ENCODE data around the gene CACNA1I. TPM values are rescaled to one million over a fixed set of nuclear protein-coding genes. Genes with fewer than 3 reads are reported as not detected.

The CACNA1I gene
- polyA plus RNA-seq, 1 donor: 0.04 TPM

- Histone ChIP-seq H3K4me1 (ENCODE audit: control insufficient read depth, insufficient read depth, low read length) (no peaks in the 10 kb centered on the region), H3K4me3 (ENCODE audit: low read length) (no peak overlapping the region), H3K36me3 (ENCODE audit: control insufficient read depth, insufficient read depth, low read length) (no peaks in the 10 kb centered on the region), H3K27ac (ENCODE audit: low read length) (no peak overlapping the region), H3K27me3 (ENCODE audit: control insufficient read depth, insufficient read depth, low read length) (no peaks in the 10 kb centered on the region), H3K9me3 (ENCODE audit: control insufficient read depth, low read depth, low read length) (peaks cover 5% of the 10 kb centered on the region)
- no peak for DNase-seq
- no CpG with 5 or more reads among the region's 19 CpGs for WGBS (ENCODE audit: insufficient coverage, low lambda C conversion rate)
These were observed 2.1 kb upstream of the CACNA1I start for GRCh38 chr22:39568278-39568981.

- Histone ChIP-seq H3K27ac (ENCODE audit: low read length) (no peak overlapping the region), H3K9me3 (ENCODE audit: control insufficient read depth, low read depth, low read length) (peaks cover 5% of the 10 kb centered on the region), H3K4me3 (ENCODE audit: low read length) (no peak overlapping the region), H3K4me1 (ENCODE audit: control insufficient read depth, insufficient read depth, low read length) (no peaks in the 10 kb centered on the region), H3K27me3 (ENCODE audit: control insufficient read depth, insufficient read depth, low read length) (no peaks in the 10 kb centered on the region), H3K36me3 (ENCODE audit: control insufficient read depth, insufficient read depth, low read length) (no peaks in the 10 kb centered on the region)
- no CpG with 5 or more reads among the region's 7 CpGs for WGBS (ENCODE audit: insufficient coverage, low lambda C conversion rate)
- no peak for DNase-seq
These were observed 1.5 kb upstream of the CACNA1I start for GRCh38 chr22:39569066-39569465.

GRCh38 chr22:39570226-39570625 lies 327 bp upstream of the CACNA1I start:
- H3K9me3 ChIP-seq (ENCODE audit: control insufficient read depth, low read depth, low read length): peaks cover 5% of the 10 kb centered on the region
- no peak overlapping the region for H3K4me3 ChIP-seq (ENCODE audit: low read length)
- no peak overlapping the region for H3K27ac ChIP-seq (ENCODE audit: low read length)
- H3K36me3 ChIP-seq (ENCODE audit: control insufficient read depth, insufficient read depth, low read length): no peaks in the 10 kb centered on the region
- no peak for DNase-seq
- H3K4me1 ChIP-seq (ENCODE audit: control insufficient read depth, insufficient read depth, low read length): no peaks in the 10 kb centered on the region
- no CpG with 5 or more reads among the region's 3 CpGs for WGBS (ENCODE audit: insufficient coverage, low lambda C conversion rate)
- no peaks in the 10 kb centered on the region for H3K27me3 ChIP-seq (ENCODE audit: control insufficient read depth, insufficient read depth, low read length)

GRCh38 chr22:39571538-39571937 lies 985 bp downstream of the CACNA1I start:
- H3K4me3 ChIP-seq (ENCODE audit: low read length): no peak overlapping the region
- H3K36me3 ChIP-seq (ENCODE audit: control insufficient read depth, insufficient read depth, low read length): no peaks in the 10 kb centered on the region
- DNase-seq: no peak
- no peak overlapping the region for H3K27ac ChIP-seq (ENCODE audit: low read length)
- no CpG with 5 or more reads among the region's 1 CpG for WGBS (ENCODE audit: insufficient coverage, low lambda C conversion rate)
- H3K4me1 ChIP-seq (ENCODE audit: control insufficient read depth, insufficient read depth, low read length): no peaks in the 10 kb centered on the region
- peaks cover 4% of the 10 kb centered on the region for H3K27me3 ChIP-seq (ENCODE audit: control insufficient read depth, insufficient read depth, low read length)
- H3K9me3 ChIP-seq (ENCODE audit: control insufficient read depth, low read depth, low read length): no peaks in the 10 kb centered on the region

- no CpG with 5 or more reads among the region's 14 CpGs for WGBS (ENCODE audit: insufficient coverage, low lambda C conversion rate)
- Histone ChIP-seq H3K4me1 (ENCODE audit: control insufficient read depth, insufficient read depth, low read length) (no peaks in the 10 kb centered on the region), H3K27me3 (ENCODE audit: control insufficient read depth, insufficient read depth, low read length) (peaks cover 12% of the 10 kb centered on the region), H3K27ac (ENCODE audit: low read length) (no peak overlapping the region), H3K9me3 (ENCODE audit: control insufficient read depth, low read depth, low read length) (no peaks in the 10 kb centered on the region), H3K4me3 (ENCODE audit: low read length) (no peak overlapping the region), H3K36me3 (ENCODE audit: control insufficient read depth, insufficient read depth, low read length) (no peaks in the 10 kb centered on the region)
- DNase-seq: no peak
These were observed 4.4 kb downstream of the CACNA1I start for GRCh38 chr22:39574779-39575551.

GRCh38 chr22:39575552-39575825 lies 4.9 kb downstream of the CACNA1I start:
- H3K4me1 ChIP-seq (ENCODE audit: control insufficient read depth, insufficient read depth, low read length): no peaks in the 10 kb centered on the region
- H3K27me3 ChIP-seq (ENCODE audit: control insufficient read depth, insufficient read depth, low read length): peaks cover 17% of the 10 kb centered on the region
- no peak for DNase-seq
- H3K9me3 ChIP-seq (ENCODE audit: control insufficient read depth, low read depth, low read length): no peaks in the 10 kb centered on the region
- WGBS (ENCODE audit: insufficient coverage, low lambda C conversion rate): no CpG with 5 or more reads among the region's 2 CpGs
- H3K4me3 ChIP-seq (ENCODE audit: low read length): no peak overlapping the region
- no peak overlapping the region for H3K27ac ChIP-seq (ENCODE audit: low read length)
- no peaks in the 10 kb centered on the region for H3K36me3 ChIP-seq (ENCODE audit: control insufficient read depth, insufficient read depth, low read length)

GRCh38 chr22:39576027-39576426 lies 5.5 kb downstream of the CACNA1I start:
- H3K9me3 ChIP-seq (ENCODE audit: control insufficient read depth, low read depth, low read length): no peaks in the 10 kb centered on the region
- peaks cover 21% of the 10 kb centered on the region for H3K27me3 ChIP-seq (ENCODE audit: control insufficient read depth, insufficient read depth, low read length)
- DNase-seq: no peak
- H3K36me3 ChIP-seq (ENCODE audit: control insufficient read depth, insufficient read depth, low read length): no peaks in the 10 kb centered on the region
- no peaks in the 10 kb centered on the region for H3K4me1 ChIP-seq (ENCODE audit: control insufficient read depth, insufficient read depth, low read length)
- no CpG with 5 or more reads among the region's 4 CpGs for WGBS (ENCODE audit: insufficient coverage, low lambda C conversion rate)
- no peak overlapping the region for H3K4me3 ChIP-seq (ENCODE audit: low read length)
- no peak overlapping the region for H3K27ac ChIP-seq (ENCODE audit: low read length)

- H3K36me3 ChIP-seq (ENCODE audit: control insufficient read depth, insufficient read depth, low read length): no peaks in the 10 kb centered on the region
- H3K27me3 ChIP-seq (ENCODE audit: control insufficient read depth, insufficient read depth, low read length): peaks cover 21% of the 10 kb centered on the region
- no peak for DNase-seq
- H3K9me3 ChIP-seq (ENCODE audit: control insufficient read depth, low read depth, low read length): no peaks in the 10 kb centered on the region
- no CpG with 5 or more reads among the region's 21 CpGs for WGBS (ENCODE audit: insufficient coverage, low lambda C conversion rate)
- H3K4me1 ChIP-seq (ENCODE audit: control insufficient read depth, insufficient read depth, low read length): no peaks in the 10 kb centered on the region
- no peak overlapping the region for H3K4me3 ChIP-seq (ENCODE audit: low read length)
- H3K27ac ChIP-seq (ENCODE audit: low read length): no peak overlapping the region
These were observed 6.8 kb downstream of the CACNA1I start for GRCh38 chr22:39577366-39577765.

GRCh38 chr22:39577900-39578299 lies 7.3 kb downstream of the CACNA1I start:
- Histone ChIP-seq H3K27me3 (ENCODE audit: control insufficient read depth, insufficient read depth, low read length) (peaks cover 21% of the 10 kb centered on the region), H3K36me3 (ENCODE audit: control insufficient read depth, insufficient read depth, low read length) (no peaks in the 10 kb centered on the region), H3K9me3 (ENCODE audit: control insufficient read depth, low read depth, low read length) (peaks cover under 1% of the 10 kb centered on the region), H3K4me1 (ENCODE audit: control insufficient read depth, insufficient read depth, low read length) (no peaks in the 10 kb centered on the region), H3K4me3 (ENCODE audit: low read length) (no peak overlapping the region), H3K27ac (ENCODE audit: low read length) (no peak overlapping the region)
- no peak for DNase-seq
- no CpG with 5 or more reads among the region's 7 CpGs for WGBS (ENCODE audit: insufficient coverage, low lambda C conversion rate)

- Histone ChIP-seq H3K27ac (ENCODE audit: low read length) (no peak overlapping the region), H3K9me3 (ENCODE audit: control insufficient read depth, low read depth, low read length) (peaks cover 4% of the 10 kb centered on the region), H3K4me3 (ENCODE audit: low read length) (no peak overlapping the region), H3K27me3 (ENCODE audit: control insufficient read depth, insufficient read depth, low read length) (peaks cover 27% of the 10 kb centered on the region), H3K4me1 (ENCODE audit: control insufficient read depth, insufficient read depth, low read length) (no peaks in the 10 kb centered on the region), H3K36me3 (ENCODE audit: control insufficient read depth, insufficient read depth, low read length) (no peaks in the 10 kb centered on the region)
- DNase-seq: no peak
- WGBS (ENCODE audit: insufficient coverage, low lambda C conversion rate): no CpG with 5 or more reads among the region's 5 CpGs
These were observed 9.5 kb downstream of the CACNA1I start for GRCh38 chr22:39580006-39580441.

GRCh38 chr22:39580795-39581194 lies 10.2 kb downstream of the CACNA1I start:
- peaks cover 27% of the 10 kb centered on the region for H3K27me3 ChIP-seq (ENCODE audit: control insufficient read depth, insufficient read depth, low read length)
- no peak overlapping the region for H3K4me3 ChIP-seq (ENCODE audit: low read length)
- H3K9me3 ChIP-seq (ENCODE audit: control insufficient read depth, low read depth, low read length): peaks cover 4% of the 10 kb centered on the region
- no peak for DNase-seq
- H3K36me3 ChIP-seq (ENCODE audit: control insufficient read depth, insufficient read depth, low read length): no peaks in the 10 kb centered on the region
- no peaks in the 10 kb centered on the region for H3K4me1 ChIP-seq (ENCODE audit: control insufficient read depth, insufficient read depth, low read length)
- WGBS (ENCODE audit: insufficient coverage, low lambda C conversion rate): no CpG with 5 or more reads among the region's 6 CpGs
- H3K27ac ChIP-seq (ENCODE audit: low read length): no peak overlapping the region
